DND-41 (cell line): ENCODE measurements around the gene PSME3IP1.
"Not testable (repeated sequence)": the region's sequence is repeated elsewhere in the genome, so short reads cannot be mapped to it uniquely, and the experiment has no call there.

ENCODE experiments used
- EZH2 ChIP-seq: IDR thresholded peaks from 3 replicates; pipeline ENCODE4 v1.6.1; 2012; ENCODE audit warnings: borderline replicate concordance, low read depth, mild to moderate bottlenecking, moderate library complexity, low read length, inconsistent platforms; ENCODE audit not compliant: severe bottlenecking
- TF ChIP-seq, protein P1 (sequence below): IDR thresholded peaks from 2 replicates; pipeline ENCODE4 v1.5.1; 2012; ENCODE audit warnings: borderline replicate concordance, low read length, moderate library complexity, mild to moderate bottlenecking; ENCODE audit not compliant: poor library complexity, severe bottlenecking; ENCODE audit errors: extremely low read depth

DNA sequence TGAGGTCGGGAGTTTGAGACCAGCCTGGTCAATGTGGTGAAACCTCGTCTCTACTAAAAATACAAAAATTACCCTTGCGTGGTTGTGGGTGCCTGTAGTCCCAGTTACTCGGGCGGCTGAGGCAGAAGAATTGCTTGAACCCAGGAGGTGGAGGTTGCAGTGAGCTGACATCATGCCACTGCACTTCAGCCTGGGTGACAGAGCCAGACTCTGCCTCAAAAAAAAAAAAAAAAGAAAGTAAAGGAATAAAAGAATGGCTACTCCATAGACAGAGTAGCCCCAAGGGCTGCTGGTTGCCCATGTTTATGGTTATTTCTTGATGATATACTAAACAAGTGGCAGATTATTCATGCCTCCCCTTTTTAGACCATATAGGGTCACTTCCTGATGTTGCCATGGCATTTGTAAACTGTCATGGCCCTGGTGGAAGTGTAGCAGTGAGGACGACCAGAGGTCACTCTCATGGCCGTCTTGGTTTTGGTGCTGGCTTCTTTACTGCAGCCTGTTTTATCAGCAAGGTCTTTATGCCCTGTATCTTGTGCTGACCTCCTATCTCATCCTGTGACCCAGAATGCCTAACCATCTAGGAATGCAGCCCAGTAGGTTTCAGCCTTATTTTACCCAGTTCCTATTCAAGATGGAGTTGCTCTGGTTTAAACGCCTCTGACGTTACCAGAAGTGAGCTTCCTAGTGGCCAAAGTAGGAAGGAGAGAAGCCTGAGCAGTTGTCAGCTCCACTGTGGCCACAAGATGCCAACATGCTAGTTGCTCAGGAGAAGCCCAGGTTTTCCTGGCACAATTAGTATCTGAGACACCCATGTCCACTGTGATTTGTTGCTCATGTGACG lies 76.4 kb downstream of the PSME3IP1 start:
- TF ChIP-seq, protein P1, sequence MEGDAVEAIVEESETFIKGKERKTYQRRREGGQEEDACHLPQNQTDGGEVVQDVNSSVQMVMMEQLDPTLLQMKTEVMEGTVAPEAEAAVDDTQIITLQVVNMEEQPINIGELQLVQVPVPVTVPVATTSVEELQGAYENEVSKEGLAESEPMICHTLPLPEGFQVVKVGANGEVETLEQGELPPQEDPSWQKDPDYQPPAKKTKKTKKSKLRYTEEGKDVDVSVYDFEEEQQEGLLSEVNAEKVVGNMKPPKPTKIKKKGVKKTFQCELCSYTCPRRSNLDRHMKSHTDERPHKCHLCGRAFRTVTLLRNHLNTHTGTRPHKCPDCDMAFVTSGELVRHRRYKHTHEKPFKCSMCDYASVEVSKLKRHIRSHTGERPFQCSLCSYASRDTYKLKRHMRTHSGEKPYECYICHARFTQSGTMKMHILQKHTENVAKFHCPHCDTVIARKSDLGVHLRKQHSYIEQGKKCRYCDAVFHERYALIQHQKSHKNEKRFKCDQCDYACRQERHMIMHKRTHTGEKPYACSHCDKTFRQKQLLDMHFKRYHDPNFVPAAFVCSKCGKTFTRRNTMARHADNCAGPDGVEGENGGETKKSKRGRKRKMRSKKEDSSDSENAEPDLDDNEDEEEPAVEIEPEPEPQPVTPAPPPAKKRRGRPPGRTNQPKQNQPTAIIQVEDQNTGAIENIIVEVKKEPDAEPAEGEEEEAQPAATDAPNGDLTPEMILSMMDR = not testable (repeated sequence)
- TF ChIP-seq EZH2 = not testable (repeated sequence)
